ENCODE measurements around the gene NGLY1.

Gene NGLY1

GRCh38 chr3:25781145-25781757, 2.0 kb downstream of the NGLY1 start:
- peak overlapping the region; percentile 69 for H3K4me3 ChIP-seq (ENCODE audit: low read depth, low read length)
- TF ChIP-seq, protein P1, sequence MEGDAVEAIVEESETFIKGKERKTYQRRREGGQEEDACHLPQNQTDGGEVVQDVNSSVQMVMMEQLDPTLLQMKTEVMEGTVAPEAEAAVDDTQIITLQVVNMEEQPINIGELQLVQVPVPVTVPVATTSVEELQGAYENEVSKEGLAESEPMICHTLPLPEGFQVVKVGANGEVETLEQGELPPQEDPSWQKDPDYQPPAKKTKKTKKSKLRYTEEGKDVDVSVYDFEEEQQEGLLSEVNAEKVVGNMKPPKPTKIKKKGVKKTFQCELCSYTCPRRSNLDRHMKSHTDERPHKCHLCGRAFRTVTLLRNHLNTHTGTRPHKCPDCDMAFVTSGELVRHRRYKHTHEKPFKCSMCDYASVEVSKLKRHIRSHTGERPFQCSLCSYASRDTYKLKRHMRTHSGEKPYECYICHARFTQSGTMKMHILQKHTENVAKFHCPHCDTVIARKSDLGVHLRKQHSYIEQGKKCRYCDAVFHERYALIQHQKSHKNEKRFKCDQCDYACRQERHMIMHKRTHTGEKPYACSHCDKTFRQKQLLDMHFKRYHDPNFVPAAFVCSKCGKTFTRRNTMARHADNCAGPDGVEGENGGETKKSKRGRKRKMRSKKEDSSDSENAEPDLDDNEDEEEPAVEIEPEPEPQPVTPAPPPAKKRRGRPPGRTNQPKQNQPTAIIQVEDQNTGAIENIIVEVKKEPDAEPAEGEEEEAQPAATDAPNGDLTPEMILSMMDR (IDR thresholded peaks at IDR 0.05; ENCODE audit: insufficient read depth, low read depth, low read length, missing control alignments) = no peak
- DNase-seq (ENCODE audit: low read depth) = no peak

GRCh38 chr3:25780618-25781017, 2.6 kb downstream of the NGLY1 start:
- peak overlapping the region; percentile 69 for H3K4me3 ChIP-seq (ENCODE audit: low read depth, low read length)
- no peak for DNase-seq (ENCODE audit: low read depth)
- TF ChIP-seq, protein P1 (IDR thresholded peaks at IDR 0.05; ENCODE audit: insufficient read depth, low read depth, low read length, missing control alignments) = no peak

DNA sequence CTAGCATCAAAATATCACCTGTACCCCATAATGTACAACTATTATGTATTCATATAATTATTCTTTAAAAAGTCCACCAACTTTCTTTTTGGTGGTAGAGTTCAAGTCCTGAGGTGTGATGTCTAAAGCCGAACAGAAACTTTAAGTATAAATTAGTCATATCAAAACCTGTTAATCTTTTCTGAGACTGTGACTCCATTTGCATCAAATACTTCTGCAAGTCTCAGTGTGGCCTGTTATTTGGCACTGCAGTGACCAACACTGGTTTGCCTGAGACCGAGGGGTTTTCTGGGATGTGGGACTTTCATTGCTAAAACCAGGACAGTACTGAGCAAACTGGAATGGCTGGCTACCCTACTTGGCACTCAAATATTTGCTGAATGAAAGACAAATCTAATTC, 7.3 kb downstream of the NGLY1 start:
- TF ChIP-seq, protein P1 (IDR thresholded peaks at IDR 0.05; ENCODE audit: insufficient read depth, low read depth, low read length, missing control alignments) = no peak
- peak; percentile 53 for DNase-seq (ENCODE audit: low read depth)
- no peak overlapping the region for H3K4me3 ChIP-seq (ENCODE audit: low read depth, low read length)

- TF ChIP-seq, protein P1 (IDR thresholded peaks at IDR 0.05; ENCODE audit: insufficient read depth, low read depth, low read length, missing control alignments) = no peak
- H3K4me3 ChIP-seq (ENCODE audit: low read depth, low read length) = no peak overlapping the region
- peak; percentile 49 for DNase-seq (ENCODE audit: low read depth)
These were observed 14.4 kb downstream of the NGLY1 start for GRCh38 chr3:25768851-25769250.

- TF ChIP-seq, protein P1 (IDR thresholded peaks at IDR 0.05; ENCODE audit: insufficient read depth, low read depth, low read length, missing control alignments) = no peak
- no peak overlapping the region for H3K4me3 ChIP-seq (ENCODE audit: low read depth, low read length)
These were observed 31.5 kb downstream of the NGLY1 start for GRCh38 chr3:25751725-25752124.

GRCh38 chr3:25751048-25751447, 32.2 kb downstream of the NGLY1 start:
- DNase-seq (ENCODE audit: low read depth) = no peak
- H3K4me3 ChIP-seq (ENCODE audit: low read depth, low read length) = no peak overlapping the region
- TF ChIP-seq, protein P1 (IDR thresholded peaks at IDR 0.05; ENCODE audit: insufficient read depth, low read depth, low read length, missing control alignments) = no peak

More at GRCh38 chr3:25751725-25752124, 31.5 kb downstream of the NGLY1 start:
- DNase-seq (ENCODE audit: low read depth) = no peak

DNA sequence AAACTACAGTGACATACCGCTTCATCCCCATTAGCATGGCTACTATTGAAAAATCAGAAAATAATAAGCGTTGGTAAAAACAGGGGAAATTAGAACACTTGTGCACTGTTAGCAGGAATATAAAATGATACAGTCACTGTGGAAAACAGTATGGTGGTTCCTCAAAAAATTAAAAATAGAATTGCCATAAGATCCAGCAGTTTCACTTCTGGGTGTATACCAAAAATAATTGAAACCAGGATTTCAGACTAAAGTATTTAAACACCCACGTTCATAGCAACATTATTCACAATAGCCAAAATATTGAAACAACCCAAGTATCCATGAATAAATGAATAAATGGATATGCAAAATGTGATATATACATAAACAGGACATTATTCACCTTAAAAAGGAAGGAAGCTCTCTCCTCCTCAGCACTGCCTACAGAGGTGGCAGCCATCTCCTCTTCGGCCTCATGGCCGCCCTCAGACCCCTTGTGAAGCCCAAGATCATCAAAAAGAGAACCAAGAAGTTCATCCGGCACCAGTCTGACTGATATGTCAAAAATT, 34.1 kb downstream of the NGLY1 start:
- TF ChIP-seq, protein P1 (IDR thresholded peaks at IDR 0.05; ENCODE audit: insufficient read depth, low read depth, low read length, missing control alignments) = no peak
- no peak for DNase-seq (ENCODE audit: low read depth)
- H3K4me3 ChIP-seq (ENCODE audit: low read depth, low read length) = no peak overlapping the region
